Testis (tissue), 3 donors: Measurements from ENCODE around the gene VN1R5. TPM values are rescaled to one million over a fixed set of nuclear protein-coding genes. Genes with fewer than 3 reads are reported as not detected.

Source experiments
- DNase-seq: peaks from one replicate; pipeline ENCODE4 v3.0.0-alpha.2; 2019
- H3K27ac ChIP-seq, 2 donors: fragments of 200-600 bp; sonication (generic); one replicate each; pipeline ENCODE4 v1.5.1; 2019
- H3K27me3 ChIP-seq: fragments of 200-600 bp; sonication (generic); one replicate; pipeline ENCODE4 v1.5.1; 2019
- H3K36me3 ChIP-seq: fragments of 200-600 bp; sonication (generic); one replicate; pipeline ENCODE4 v1.5.1; 2017; ENCODE audit warnings: low read depth; ENCODE audit errors: missing control alignments
- H3K4me1 ChIP-seq: fragments of 200-600 bp; sonication (generic); one replicate; pipeline ENCODE4 v1.5.1; 2019
- H3K4me3 ChIP-seq, 2 donors: fragments of 200-600 bp; sonication (generic); one replicate each; pipeline ENCODE4 v1.5.1; 2017 to 2019
- H3K9me3 ChIP-seq: fragments of 200-600 bp; sonication (generic); one replicate; pipeline ENCODE4 v1.5.1; 2017
- POLR2A ChIP-seq: fragments of 450-650 bp; IDR thresholded peaks from one replicate; pipeline ENCODE4 v1.6.1; 2017; ENCODE audit warnings: antibody characterized with exemption, mild to moderate bottlenecking, moderate library complexity
- WGBS, 2 donors: methylation state at CpG; one replicate each; pipeline ENCODE4 v1.1.5; 2018; 5-methylcytosine and 5-hydroxymethylcytosine counted together
- intact Hi-C: fragments of 100-400 bp; cut with DNase I; formaldehyde crosslinking; loops from one replicate; pipeline ENCODE4 v1.15.1; 2023; ENCODE audit warnings: low total_unique reads
- polyA plus RNA-seq: library from polyadenylated mRNA; stranded (reverse); fragments of 350-450 nt; fragmentation: Illumina TruSeq; extraction: RNeasy Lipid Tissue Mini Kit (QIAGEN cat#74804); gene quantifications from one replicate; pipeline ENCODE4 v1.2.3, GENCODE V29; 2014; ENCODE audit warnings: low read depth, low replicate concordance; ENCODE audit not compliant: insufficient read depth
- total RNA-seq, 2 donors: library from RNA; depleted of rRNA; stranded (reverse); fragments of >200 nt; gene quantifications; one replicate each; pipeline ENCODE4 v1.2.3, GENCODE V29; 2016
- TF ChIP-seq, protein P1 (sequence below), 3 experiments: fragments of 450-650 bp in 2 of 3; fragments of 200-600 bp in 1 of 3; sonication (generic) in 1 of 3; IDR thresholded peaks; one replicate each; pipeline ENCODE4 v1.5.1; 2016 to 2019; ENCODE audit warnings: antibody characterized with exemption in 3 of 3, mild to moderate bottlenecking in 2 of 3, moderate library complexity in 1 of 3

Gene VN1R5
- total and polyA plus RNA-seq, 3 donors from 2014 or later = not detected

DNA sequence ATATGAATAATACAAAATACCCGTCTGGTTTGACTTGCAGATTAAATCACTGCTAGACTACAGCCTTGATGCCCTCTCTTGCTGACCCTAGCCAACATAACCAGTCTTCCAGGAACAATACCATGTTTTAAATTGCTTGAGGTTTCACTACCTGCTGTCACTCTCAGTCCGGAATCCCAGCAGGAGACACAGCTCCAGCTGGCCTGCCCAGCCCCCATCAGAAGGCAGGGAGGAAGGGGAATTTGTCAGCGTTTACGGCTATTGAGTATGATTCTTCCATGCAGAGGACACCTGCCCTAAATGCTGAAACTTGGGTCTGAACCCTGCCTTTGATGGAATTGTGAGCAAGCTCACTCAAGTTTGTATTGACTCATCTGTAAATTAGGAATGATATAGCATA is 42.8 kb downstream of the VN1R5 start:
- Histone ChIP-seq H3K4me3 (no peak overlapping the region), H3K36me3 (no peaks in the 10 kb centered on the region), H3K27ac (no peak overlapping the region), H3K27me3 (no peaks in the 10 kb centered on the region), H3K4me1 (no peaks in the 10 kb centered on the region), H3K9me3 (no peaks in the 10 kb centered on the region)
- DNase-seq = no peak
- TF ChIP-seq, protein P1, sequence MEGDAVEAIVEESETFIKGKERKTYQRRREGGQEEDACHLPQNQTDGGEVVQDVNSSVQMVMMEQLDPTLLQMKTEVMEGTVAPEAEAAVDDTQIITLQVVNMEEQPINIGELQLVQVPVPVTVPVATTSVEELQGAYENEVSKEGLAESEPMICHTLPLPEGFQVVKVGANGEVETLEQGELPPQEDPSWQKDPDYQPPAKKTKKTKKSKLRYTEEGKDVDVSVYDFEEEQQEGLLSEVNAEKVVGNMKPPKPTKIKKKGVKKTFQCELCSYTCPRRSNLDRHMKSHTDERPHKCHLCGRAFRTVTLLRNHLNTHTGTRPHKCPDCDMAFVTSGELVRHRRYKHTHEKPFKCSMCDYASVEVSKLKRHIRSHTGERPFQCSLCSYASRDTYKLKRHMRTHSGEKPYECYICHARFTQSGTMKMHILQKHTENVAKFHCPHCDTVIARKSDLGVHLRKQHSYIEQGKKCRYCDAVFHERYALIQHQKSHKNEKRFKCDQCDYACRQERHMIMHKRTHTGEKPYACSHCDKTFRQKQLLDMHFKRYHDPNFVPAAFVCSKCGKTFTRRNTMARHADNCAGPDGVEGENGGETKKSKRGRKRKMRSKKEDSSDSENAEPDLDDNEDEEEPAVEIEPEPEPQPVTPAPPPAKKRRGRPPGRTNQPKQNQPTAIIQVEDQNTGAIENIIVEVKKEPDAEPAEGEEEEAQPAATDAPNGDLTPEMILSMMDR (IDR thresholded peaks at IDR 0.05) = no peak
- TF ChIP-seq POLR2A = no peak
- WGBS, 2 donors = 83 to 87% methylated on average over 4 of the region's 4 CpGs
- intact Hi-C loops = no loop called here

DNA sequence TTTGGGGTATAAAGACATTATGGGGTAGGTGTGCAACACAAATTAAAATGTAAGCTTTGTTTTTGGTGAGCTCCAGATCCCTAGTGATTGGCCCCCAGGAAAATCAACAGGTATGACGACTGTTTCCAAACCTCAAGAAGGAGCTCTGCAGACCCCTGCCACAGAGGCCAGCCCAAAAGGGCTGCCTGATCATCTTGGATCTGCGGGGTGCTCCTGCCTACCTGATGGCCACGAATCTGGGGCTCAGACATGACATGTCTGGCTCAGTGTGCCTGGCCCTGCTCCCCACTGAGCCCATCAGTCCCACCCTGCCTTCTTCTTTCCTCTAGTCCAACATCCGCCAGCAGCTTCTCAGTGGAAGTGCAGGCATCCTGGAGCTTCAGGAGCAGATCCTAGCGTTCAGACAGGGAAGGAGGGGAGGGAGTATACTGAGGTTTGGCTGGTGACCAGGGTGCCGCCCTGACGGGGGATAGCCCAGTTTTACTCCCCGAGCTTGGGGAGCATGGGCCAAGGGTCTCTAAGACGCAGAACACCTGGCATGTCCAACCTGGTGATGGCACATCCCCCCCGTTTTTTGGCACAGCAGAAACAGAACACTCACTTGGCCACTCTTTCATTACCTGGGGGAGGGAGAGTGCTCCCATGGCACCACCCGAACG is 44.0 kb downstream of the VN1R5 start:
- no peaks in the 10 kb centered on the region for H3K9me3 ChIP-seq
- H3K27ac ChIP-seq = no peak overlapping the region
- H3K4me3 ChIP-seq = no peak overlapping the region
- WGBS, 2 donors = 60 to 73% methylated on average over 10 to 11 of the region's 12 CpGs
- intact Hi-C loops = no loop called here
- no peaks in the 10 kb centered on the region for H3K4me1 ChIP-seq
- H3K27me3 ChIP-seq = no peaks in the 10 kb centered on the region
- TF ChIP-seq, protein P1 (IDR thresholded peaks at IDR 0.05) = no peak
- TF ChIP-seq POLR2A = no peak
- H3K36me3 ChIP-seq = no peaks in the 10 kb centered on the region
- DNase-seq = no peak

GRCh38 chr1:247300491-247301175 is 44.8 kb downstream of the VN1R5 start:
- Histone ChIP-seq H3K4me3 (no peak overlapping the region), H3K9me3 (no peaks in the 10 kb centered on the region), H3K36me3 (no peaks in the 10 kb centered on the region), H3K27ac (no peak overlapping the region), H3K4me1 (no peaks in the 10 kb centered on the region), H3K27me3 (no peaks in the 10 kb centered on the region)
- DNase-seq = no peak
- 71 to 79% methylated on average over 31 to 47 of the region's 47 CpGs for WGBS, 2 donors
- intact Hi-C loops = no loop called here
- TF ChIP-seq, protein P1 (IDR thresholded peaks at IDR 0.05) = no peak
- no peak for TF ChIP-seq POLR2A

GRCh38 chr1:247301176-247301540 is 45.3 kb downstream of the VN1R5 start:
- no peak overlapping the region for H3K4me3 ChIP-seq
- H3K27me3 ChIP-seq = no peaks in the 10 kb centered on the region
- no peak overlapping the region for H3K27ac ChIP-seq
- no peaks in the 10 kb centered on the region for H3K9me3 ChIP-seq
- no peak for TF ChIP-seq POLR2A
- TF ChIP-seq, protein P1 (IDR thresholded peaks at IDR 0.05) = no peak
- no peaks in the 10 kb centered on the region for H3K4me1 ChIP-seq
- H3K36me3 ChIP-seq = no peaks in the 10 kb centered on the region
- intact Hi-C loops = no loop called here
- DNase-seq = no peak
- WGBS, 2 donors = 56 to 78% methylated on average over 12 to 17 of the region's 17 CpGs

GRCh38 chr1:247303216-247303615 is 47.3 kb downstream of the VN1R5 start:
- H3K4me3 ChIP-seq = no peak overlapping the region
- 56 to 97% methylated on average over 5 of the region's 5 CpGs for WGBS, 2 donors
- H3K9me3 ChIP-seq = no peaks in the 10 kb centered on the region
- no peak for TF ChIP-seq POLR2A
- TF ChIP-seq, protein P1 (IDR thresholded peaks at IDR 0.05) = no peak
- DNase-seq = no peak
- no peaks in the 10 kb centered on the region for H3K4me1 ChIP-seq
- no peaks in the 10 kb centered on the region for H3K36me3 ChIP-seq
- intact Hi-C loops = no loop called here
- H3K27ac ChIP-seq = no peak overlapping the region
- H3K27me3 ChIP-seq = no peaks in the 10 kb centered on the region
